Measurements from ENCODE around the gene MCC. TPM values are rescaled to one million over a fixed set of nuclear protein-coding genes. Genes with fewer than 3 reads are reported as not detected.

The MCC gene
- total RNA-seq, 1 donor from 2014 or later = 33.9 TPM

DNA sequence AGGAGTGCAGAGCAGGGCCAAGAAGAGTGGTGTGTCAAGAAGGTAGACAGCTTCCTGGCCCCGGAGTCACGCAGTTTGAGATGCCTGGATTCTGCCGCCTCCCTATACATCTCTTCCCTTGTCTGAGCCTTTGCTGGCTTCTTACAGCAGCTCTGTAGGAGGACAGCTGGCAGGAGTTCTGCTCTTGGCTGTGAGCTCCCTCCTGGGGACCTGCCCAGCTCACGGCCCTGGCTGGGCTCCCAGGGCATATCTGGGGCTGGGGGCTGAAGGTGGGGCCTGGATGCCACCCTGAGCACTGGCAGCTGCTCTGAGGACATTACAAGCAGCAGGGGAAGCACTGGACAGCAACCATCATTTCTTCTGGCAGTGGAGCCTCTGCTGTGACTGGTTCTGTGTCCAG is 52.7 kb downstream of the MCC start:
- H3K27me3 Mint-ChIP-seq (ENCODE audit: low read depth) = no peaks in the 10 kb centered on the region
- TF ChIP-seq CTCF (IDR thresholded peaks at IDR 0.05; ENCODE audit: unreplicated experiment) = no peak
- H3K4me3 Mint-ChIP-seq = no peak overlapping the region
- no peak for DNase-seq (ENCODE audit: low spot score in 2 of 2, unreplicated experiment in 2 of 2)
- peaks cover 24% of the 10 kb centered on the region for H3K4me1 Mint-ChIP-seq
- no peaks in the 10 kb centered on the region for H3K9me3 Mint-ChIP-seq
- no peaks in the 10 kb centered on the region for H3K36me3 Mint-ChIP-seq
- no peak overlapping the region for H3K27ac Mint-ChIP-seq

DNA sequence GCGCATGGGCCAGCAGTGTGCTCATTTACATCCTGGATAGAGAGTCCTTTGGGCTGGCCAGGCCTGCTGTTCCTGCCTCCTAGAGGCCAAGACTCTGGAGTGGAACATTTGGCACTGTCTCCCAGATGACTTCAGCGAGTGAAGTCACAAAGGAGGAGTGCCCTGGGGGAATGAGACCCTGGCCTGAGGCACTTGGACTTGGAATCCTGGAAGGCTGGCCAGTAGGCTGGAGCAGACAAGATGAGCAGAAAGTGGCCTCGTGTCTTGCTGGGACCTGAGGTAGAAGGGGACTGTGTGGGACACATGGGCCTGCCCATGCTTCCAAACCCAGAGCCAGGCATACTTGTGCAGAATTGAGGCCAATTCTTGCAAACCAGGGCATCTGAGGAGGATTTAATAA is 53.4 kb downstream of the MCC start, which contains the start of gene TSSK1B:
Gene TSSK1B (minus strand): TSS at position 101 of the 400 bp plus-strand sequence. CDS start 150 bp downstream, outside the sequence.
- DNase-seq (ENCODE audit: low spot score in 2 of 2, unreplicated experiment in 2 of 2) = no peak
- Mint-ChIP-seq H3K4me3 (no peak within 1 kb of the TSS), H3K9me3 (no peaks in the 10 kb centered on the region), H3K27ac (no peak within 1 kb of the TSS), H3K36me3 (no peaks in the 10 kb centered on the region), H3K4me1 (peaks cover 24% of the 10 kb centered on the region), H3K27me3 (ENCODE audit: low read depth) (no peaks in the 10 kb centered on the region)
- TF ChIP-seq CTCF (IDR thresholded peaks at IDR 0.05; ENCODE audit: unreplicated experiment) = no peak

DNA sequence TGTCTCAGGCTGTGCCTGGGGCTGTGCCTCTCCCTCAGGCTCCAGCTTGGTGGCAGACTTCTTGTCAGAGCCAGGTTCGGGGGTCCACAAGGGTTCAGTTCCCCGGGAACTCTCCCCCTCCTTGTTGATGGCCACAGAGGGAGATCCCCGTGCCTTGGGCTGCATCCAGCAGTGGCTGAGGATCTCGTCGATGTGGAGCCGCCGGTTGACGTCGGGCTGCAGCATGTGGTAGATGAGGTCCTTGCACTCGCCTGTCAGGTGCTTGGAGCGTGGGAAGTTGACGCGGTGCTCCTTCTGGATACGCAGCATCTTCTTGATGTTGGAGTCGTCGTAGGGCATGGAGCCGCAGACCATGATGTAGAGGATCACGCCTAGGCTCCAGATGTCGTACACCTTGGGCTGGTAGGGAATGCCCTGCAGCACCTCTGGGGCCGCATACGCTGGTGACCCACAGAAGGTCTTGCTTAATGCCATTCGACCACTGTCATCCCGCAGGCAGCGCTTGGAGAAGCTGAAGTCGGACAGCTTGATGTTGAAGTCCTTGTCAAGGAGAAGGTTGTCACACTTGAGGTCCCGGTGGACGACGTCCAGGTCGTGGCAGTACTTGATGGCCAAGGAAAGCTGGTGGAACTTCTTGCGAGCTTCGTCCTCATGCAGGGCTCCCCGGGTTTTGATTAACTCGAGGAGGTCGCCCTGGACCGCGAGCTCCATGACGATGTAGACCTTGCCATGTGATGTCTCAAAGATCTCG is 54.2 kb downstream of the MCC start:
- no peaks in the 10 kb centered on the region for H3K36me3 Mint-ChIP-seq
- no peak overlapping the region for H3K27ac Mint-ChIP-seq

GRCh38 chr5:113433071-113433470 is 55.2 kb downstream of the MCC start:
- peaks cover 24% of the 10 kb centered on the region for H3K4me1 Mint-ChIP-seq
- no peak overlapping the region for H3K27ac Mint-ChIP-seq

More for the DNA sequence above, 54.2 kb downstream of the MCC start:
- Mint-ChIP-seq H3K9me3 (no peaks in the 10 kb centered on the region), H3K4me1 (peaks cover 24% of the 10 kb centered on the region), H3K27me3 (ENCODE audit: low read depth) (no peaks in the 10 kb centered on the region), H3K4me3 (no peak overlapping the region)
- no peak for TF ChIP-seq CTCF (IDR thresholded peaks at IDR 0.05; ENCODE audit: unreplicated experiment)
- DNase-seq (ENCODE audit: low spot score in 2 of 2, unreplicated experiment in 2 of 2) = no peak

GRCh38 chr5:113427871-113428574 is 60.2 kb downstream of the MCC start:
- H3K27me3 Mint-ChIP-seq (ENCODE audit: low read depth) = no peaks in the 10 kb centered on the region
- H3K4me1 Mint-ChIP-seq = peaks cover 4% of the 10 kb centered on the region
- no peak for TF ChIP-seq CTCF (IDR thresholded peaks at IDR 0.05; ENCODE audit: unreplicated experiment)
- no peak overlapping the region for H3K4me3 Mint-ChIP-seq
- DNase-seq (ENCODE audit: low spot score in 2 of 2, unreplicated experiment in 2 of 2) = no peak
- peak overlapping the region; percentile 39 for H3K27ac Mint-ChIP-seq
- H3K9me3 Mint-ChIP-seq = no peaks in the 10 kb centered on the region
- H3K36me3 Mint-ChIP-seq = no peaks in the 10 kb centered on the region

More at GRCh38 chr5:113433071-113433470, 55.2 kb downstream of the MCC start:
- no peak overlapping the region for H3K4me3 Mint-ChIP-seq
- H3K36me3 Mint-ChIP-seq = no peaks in the 10 kb centered on the region
- TF ChIP-seq CTCF (IDR thresholded peaks at IDR 0.05; ENCODE audit: unreplicated experiment) = no peak
- no peaks in the 10 kb centered on the region for H3K9me3 Mint-ChIP-seq
- no peak for DNase-seq (ENCODE audit: low spot score in 2 of 2, unreplicated experiment in 2 of 2)
- H3K27me3 Mint-ChIP-seq (ENCODE audit: low read depth) = no peaks in the 10 kb centered on the region

Data from mesothelial cell of epicardium (in vitro differentiated cells).